ENCODE data around the gene NPEPL1. TPM values are rescaled to one million over a fixed set of nuclear protein-coding genes. Genes with fewer than 3 reads are reported as not detected.
"Not testable (repeated sequence)": the region's sequence is repeated elsewhere in the genome, so short reads cannot be mapped to it uniquely, and the experiment has no call there.

Gene NPEPL1
- polyA plus RNA-seq, 4 donors = 37.8 to 47.8 (median 41.9) TPM

GRCh38 chr20:58755062-58755697 is 62.6 kb downstream of the NPEPL1 start:
- DNase-seq (ENCODE audit: low read depth in 4 of 4, low spot score in 3 of 4) = no peak

- no peak for DNase-seq (ENCODE audit: low read depth in 4 of 4, low spot score in 3 of 4)
Measured at GRCh38 chr20:58755766-58756449, 63.3 kb downstream of the NPEPL1 start.

GRCh38 chr20:58756450-58756775 is 63.8 kb downstream of the NPEPL1 start:
- no peak for DNase-seq (ENCODE audit: low read depth in 4 of 4, low spot score in 3 of 4)

- DNase-seq (ENCODE audit: low read depth in 4 of 4, low spot score in 3 of 4) = not testable (repeated sequence)
Measured at GRCh38 chr20:58757647-58758046, 65.0 kb downstream of the NPEPL1 start.

GRCh38 chr20:58759947-58760346 is 67.3 kb downstream of the NPEPL1 start:
- no peak for DNase-seq (ENCODE audit: low read depth in 4 of 4, low spot score in 3 of 4)

- no peak for DNase-seq (ENCODE audit: low read depth in 4 of 4, low spot score in 3 of 4)
Measured at GRCh38 chr20:58760856-58761255, 68.3 kb downstream of the NPEPL1 start.

- DNase-seq (ENCODE audit: low read depth in 4 of 4, low spot score in 3 of 4) = no peak
Measured at GRCh38 chr20:58762120-58762519, 69.5 kb downstream of the NPEPL1 start.

- no peak for DNase-seq (ENCODE audit: low read depth in 4 of 4, low spot score in 3 of 4)
Measured at GRCh38 chr20:58763076-58763475, 70.5 kb downstream of the NPEPL1 start.

Other genes starting within 250 kb of the NPEPL1 start
- gene APCDD1L, start 177.4 kb upstream of the NPEPL1 start, polyA plus RNA-seq (ENCODE audit: insufficient read length in 4 of 4) = 10 to 100 TPM; 10.2 to 16.4 (median 14.0) TPM
- gene STX16, start 41.5 kb upstream of the NPEPL1 start, polyA plus RNA-seq (ENCODE audit: insufficient read length in 4 of 4) = 10 to 100 TPM; 49.7 to 66.0 (median 54.6) TPM
- 1 to 10 TPM in 2 of 4 donors, under 1 TPM in 2; 0.63 to 1.3 (median 1.00) TPM for gene GNAS-AS1, start 158.1 kb downstream of the NPEPL1 start, polyA plus RNA-seq (ENCODE audit: insufficient read length in 4 of 4)
- 1,000 to 10,000 TPM; 1,952 to 2,271 (median 2,027) TPM for gene GNAS, start 159.9 kb downstream of the NPEPL1 start, polyA plus RNA-seq (ENCODE audit: insufficient read length in 4 of 4)